ENCODE data around the gene KIF6.

KIF6 gene

DNA sequence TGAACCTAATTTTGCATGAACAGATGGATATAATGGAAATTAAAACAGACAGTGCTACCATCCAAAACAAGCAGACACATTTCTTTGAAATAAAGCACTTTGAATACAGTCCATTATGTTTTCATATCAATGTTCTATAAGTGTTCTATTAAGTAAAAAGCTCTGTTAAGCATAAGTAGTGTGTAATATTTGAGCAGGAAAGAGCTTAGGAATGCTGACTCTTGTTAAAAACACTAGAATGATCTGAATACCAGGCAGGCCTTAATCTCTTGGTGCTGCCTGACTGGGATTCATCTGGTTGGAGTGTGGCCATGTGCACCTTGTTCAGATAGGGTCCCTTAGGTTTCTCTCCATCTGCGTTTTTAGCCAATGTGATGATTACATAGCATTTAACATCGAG, 130.9 kb downstream of the KIF6 start:
- DNase-seq (ENCODE audit: low read depth in 2 of 2), result no peak

DNA sequence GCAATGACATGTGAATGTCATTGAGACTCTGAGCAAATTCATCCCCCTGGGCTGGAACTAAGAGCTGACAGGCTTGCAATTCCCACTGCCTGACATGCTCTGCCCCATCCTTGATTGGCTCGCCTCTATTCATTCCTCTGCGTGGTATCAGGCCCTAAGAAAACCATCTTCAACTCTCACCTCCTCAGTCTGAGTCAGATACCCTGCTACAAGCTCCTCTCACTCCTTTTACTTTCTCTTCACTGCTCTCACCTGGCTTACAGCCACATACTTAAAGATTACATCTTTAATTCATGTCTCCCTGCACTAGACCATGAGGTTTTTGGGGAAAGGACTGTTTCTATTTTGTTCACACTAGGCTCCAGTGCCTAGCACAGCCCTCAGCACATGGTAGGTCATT, 131.6 kb downstream of the KIF6 start:
- no peak for DNase-seq (ENCODE audit: low read depth in 2 of 2)

DNA sequence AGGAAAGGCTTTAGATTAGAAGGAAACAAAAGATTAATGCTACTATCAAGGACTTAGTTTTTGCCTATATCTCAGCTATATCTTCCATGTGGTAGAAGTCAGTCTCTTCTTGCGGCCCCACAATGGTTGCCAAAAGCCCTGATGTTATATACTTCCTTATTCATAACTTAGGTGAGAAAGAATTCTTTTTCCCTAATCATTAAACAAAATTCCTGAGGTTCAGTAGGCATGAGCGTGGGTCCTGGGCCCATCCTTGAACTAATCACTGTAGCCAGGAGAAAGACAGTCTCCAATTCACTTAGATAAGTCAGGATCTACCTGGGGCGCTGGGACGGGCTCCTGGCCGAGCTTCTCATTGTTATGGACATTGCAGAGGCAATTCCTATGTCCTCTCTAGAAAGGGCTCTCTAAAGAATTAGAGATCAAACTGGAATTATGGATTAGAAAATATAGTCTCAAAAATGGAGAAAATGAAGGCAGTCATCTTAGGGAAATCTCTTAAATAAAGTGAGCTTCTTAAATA, 134.3 kb downstream of the KIF6 start:
- DNase-seq (ENCODE audit: low read depth in 2 of 2), result no peak

DNA sequence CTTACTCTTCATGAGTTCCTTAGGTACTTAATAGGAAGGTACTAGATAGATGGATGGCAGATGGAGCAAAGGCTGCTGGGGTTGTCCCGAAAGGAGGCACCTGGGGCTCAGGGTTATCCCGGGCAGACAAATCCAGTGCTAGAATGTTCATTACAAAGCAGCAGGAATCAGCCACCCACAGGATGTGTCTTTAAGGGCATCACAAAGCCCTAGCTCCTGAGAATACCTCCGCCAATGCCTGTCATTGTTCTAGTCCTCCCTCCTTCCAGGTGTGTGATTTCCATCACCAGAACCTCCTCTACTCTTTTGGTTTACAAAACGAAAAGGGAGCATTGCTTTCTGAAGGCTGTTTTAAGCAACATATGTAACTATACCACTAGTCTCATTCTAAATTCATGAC, 138.1 kb downstream of the KIF6 start:
- no peak for DNase-seq (ENCODE audit: low read depth in 2 of 2)

DNA sequence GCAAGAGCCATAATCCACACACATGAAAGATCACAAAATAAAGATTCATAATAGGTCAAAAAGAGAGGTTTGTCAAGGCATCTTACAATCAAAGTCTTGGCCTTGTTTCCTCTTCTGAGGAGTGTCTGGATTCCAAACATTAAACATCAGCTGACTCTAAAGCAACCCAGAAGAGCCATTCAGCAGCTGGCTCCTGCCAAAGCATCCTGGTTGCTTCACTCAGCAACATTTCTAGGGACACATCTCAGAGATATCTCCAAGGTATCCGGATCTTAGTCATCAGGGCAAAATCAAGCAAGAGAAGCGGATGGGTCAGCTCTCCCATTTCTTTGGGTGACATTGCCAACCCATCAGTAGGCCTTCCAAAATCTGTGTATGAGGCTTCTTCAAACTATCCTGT, 139.6 kb downstream of the KIF6 start:
- DNase-seq (ENCODE audit: low read depth in 2 of 2), result no peak

DNA sequence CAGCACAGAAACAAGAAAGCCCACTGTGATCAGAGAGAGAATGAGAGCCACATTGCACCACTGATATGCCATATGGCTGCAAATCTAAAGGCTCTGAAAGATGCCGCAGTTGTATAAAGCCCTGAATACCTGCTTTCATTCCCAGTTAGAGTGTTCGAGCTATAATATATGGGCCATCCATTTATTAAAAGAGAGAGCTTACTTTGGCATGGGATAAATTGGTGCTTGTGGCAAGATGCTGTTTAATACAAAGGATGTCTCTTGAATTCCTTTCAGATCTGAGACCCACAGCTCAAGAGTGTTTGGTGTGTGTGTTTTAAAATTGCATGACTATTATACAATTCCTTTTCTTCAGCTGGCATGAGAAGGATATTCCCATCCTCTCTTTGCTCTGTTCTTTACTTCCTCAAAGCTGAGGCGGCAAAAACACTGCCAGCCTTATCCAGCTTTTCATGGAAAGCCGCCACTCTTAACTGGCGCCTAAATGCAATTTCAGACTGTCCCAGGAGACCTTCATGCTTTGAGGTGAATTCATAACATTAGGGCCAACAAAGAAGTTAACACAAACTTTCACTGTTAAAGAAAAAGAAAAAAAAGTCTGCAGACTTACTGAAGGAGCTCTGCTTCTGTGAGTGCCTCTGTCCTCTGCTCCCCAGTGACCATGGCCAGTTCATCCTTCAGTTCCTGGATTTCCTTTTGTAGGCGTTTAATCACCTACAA, 147.6 kb downstream of the KIF6 start:
- DNase-seq (ENCODE audit: low read depth in 2 of 2), result no peak

DNA sequence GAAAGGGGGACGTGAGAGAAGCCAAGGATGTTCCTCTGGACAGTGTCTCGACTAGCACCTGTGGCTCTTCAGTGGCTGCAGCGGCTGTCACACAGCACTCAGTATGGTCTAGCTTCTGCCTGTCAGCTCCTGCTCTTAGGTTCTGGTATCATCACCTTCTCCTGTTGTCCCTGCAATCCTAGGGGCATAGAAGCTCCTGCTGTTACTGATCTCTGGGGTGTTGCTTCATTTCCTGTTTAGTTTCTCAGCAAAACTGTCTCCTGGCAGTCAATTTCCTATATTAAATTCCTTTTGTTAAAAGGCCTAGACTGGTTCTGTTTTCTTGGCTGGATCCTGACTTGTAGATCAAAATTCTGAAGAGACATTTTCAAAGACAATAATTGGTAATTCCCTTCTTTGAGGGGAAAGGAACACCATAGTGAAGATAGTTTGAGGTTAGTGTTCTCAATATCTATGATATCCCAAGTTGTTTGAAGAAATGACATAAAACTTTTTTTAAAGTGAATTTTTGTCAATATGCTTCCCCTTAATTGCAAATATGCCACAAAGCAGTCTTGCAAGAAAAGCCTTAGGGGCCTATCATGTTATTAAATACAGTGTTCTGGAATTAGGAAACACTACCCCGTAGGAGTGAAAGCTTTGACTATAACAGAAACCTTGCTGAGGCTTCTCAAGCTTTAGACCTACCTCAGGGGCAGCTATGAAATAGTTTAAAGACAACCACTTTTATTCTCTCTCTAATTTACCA, 148.5 kb downstream of the KIF6 start:
- DNase-seq (ENCODE audit: low read depth in 2 of 2), result no peak

DNA sequence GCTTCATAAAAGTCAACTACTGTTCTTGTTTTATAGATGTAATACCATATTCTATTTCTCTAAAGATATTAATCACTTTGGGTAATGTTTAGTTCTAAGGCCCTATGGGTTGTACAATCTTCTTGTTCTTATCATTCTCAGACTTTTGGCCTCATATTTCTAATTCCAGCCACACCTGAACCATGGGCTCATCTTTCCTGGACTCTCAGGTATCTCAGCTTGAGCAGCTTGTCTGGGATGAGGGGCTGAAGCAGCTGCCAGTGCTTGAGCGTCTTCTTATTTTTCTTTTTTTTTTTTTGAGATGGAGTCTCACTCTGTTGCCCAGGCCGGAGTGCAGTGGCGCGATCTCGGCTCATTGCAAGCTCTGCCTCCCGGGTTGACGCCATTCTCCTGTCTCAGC, 150.2 kb downstream of the KIF6 start:
- DNase-seq (ENCODE audit: low read depth in 2 of 2), result no peak

DNA sequence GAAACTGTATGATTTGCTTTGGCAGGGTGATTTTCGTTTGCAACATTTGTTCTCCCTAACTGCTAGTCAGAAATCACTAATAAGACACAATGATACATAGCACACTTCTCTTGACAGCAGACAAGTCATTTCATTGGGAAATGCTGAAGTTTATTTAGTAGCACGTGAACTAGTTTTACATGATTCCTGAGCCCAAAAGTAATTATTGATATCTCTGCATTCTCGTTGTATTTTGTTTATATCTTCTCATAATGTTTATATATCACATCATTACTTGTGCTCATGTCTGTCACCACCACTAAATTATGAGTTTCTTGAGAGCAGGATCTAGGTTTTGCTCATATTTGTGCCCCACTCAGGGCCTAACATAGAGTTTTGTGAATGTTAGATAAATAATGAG, 151.7 kb downstream of the KIF6 start:
- no peak for DNase-seq (ENCODE audit: low read depth in 2 of 2)

DNA sequence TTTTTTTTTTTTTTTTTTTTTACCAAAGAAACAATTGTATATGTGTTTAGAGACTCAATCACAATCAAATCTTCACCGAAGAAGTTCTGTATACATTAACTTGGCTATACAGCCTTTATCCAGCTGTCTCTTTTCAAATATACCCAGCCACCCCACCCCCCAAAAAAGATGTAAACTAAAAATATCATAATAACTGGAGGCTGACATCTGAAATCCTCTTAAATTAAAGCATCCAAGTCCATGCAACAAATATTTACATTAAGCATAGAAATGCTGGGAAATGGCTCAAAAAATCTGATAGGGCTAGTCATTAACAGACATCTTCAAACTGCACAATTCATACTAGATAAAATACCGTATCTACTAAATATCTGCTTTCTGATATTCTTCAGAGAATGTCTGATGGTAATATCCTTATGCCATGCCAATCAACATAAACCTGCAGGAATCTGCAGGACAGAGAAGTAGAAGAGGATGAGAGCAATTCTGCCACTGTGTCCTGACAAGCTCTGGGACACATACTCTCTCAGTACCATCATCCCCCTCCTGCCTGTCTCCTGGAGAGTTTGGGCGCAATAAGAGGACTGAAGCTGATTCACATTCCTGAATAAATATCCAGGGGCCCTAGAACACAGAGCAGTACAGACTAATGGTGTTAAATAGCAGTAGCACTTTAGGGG, 152.4 kb downstream of the KIF6 start:
- DNase-seq (ENCODE audit: low read depth in 2 of 2), result no peak

DNA sequence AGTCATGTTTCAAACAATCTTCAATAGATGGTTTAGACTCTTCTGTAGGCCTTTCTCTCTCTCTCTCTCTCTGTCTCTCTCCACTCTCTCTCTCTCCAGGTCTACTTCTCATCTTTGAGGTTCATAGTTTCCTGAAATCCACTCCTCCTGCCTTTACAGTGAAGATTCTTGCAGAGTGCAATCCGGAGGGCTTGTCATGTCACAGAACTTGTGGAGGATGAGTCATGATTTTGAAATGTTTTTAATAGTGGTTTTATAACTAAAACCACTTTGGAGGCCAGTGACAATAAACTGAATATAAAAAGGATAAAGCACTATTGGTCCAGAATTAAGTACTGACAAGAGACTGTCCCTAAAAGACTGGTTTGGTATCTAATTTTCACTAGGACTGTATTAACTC, 156.3 kb downstream of the KIF6 start:
- DNase-seq (ENCODE audit: low read depth in 2 of 2), result no peak

DNA sequence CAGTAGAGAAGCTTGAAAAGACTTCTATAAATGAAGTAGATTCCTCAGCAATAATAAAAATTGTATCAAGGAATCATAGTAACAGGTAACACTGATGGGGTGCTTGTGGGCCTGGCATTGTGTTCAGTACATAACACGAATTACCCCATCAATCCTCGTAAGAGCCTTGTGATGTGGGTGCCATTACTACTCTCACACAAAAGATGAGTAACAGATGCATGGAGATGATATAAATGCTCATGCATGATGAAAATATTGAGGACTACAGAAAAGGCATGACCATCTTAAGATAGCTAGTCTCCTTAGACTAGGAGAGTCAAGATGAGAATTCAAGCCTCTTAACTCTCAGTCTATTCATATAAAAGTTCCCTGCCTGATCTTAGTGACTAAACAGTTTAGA, 158.1 kb downstream of the KIF6 start:
- DNase-seq (ENCODE audit: low read depth in 2 of 2), result no peak

DNA sequence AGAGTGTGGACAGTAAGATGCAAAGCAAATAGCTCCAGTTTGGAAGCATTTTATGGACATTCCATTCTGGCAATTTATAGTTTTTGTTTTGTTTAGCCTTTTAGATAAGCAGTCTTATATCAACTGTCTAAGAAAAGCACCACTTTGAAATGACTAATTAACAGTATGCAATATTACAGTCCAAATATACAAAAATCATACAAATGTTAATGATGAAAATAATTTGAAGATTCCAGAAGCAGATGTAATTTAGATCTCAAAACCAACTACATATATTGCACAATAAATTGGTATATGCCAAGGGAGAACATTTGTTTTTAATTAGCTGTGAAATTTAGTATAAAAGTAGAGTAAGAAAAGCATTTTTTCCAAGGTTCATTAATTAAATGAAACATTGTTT, 158.8 kb downstream of the KIF6 start:
- DNase-seq (ENCODE audit: low read depth in 2 of 2), result no peak

DNA sequence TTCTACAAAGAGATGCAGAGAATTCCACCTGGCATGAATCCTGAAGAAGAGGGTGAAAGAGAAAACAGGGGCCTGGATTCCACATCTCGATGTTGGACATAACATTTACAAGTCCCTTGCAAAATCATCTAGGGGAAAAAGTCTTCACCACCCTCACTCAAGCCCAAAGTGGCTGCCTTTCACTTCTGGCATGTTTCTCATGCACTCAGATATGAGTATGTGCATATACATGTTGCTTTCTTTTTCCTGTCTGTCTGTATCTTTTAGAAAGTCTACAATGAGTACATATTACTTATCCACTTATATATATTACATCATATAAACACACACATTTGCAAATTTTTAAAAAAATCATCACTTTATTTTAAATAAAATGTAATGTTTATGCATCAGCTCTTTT, 159.3 kb downstream of the KIF6 start:
- no peak for DNase-seq (ENCODE audit: low read depth in 2 of 2)

DNA sequence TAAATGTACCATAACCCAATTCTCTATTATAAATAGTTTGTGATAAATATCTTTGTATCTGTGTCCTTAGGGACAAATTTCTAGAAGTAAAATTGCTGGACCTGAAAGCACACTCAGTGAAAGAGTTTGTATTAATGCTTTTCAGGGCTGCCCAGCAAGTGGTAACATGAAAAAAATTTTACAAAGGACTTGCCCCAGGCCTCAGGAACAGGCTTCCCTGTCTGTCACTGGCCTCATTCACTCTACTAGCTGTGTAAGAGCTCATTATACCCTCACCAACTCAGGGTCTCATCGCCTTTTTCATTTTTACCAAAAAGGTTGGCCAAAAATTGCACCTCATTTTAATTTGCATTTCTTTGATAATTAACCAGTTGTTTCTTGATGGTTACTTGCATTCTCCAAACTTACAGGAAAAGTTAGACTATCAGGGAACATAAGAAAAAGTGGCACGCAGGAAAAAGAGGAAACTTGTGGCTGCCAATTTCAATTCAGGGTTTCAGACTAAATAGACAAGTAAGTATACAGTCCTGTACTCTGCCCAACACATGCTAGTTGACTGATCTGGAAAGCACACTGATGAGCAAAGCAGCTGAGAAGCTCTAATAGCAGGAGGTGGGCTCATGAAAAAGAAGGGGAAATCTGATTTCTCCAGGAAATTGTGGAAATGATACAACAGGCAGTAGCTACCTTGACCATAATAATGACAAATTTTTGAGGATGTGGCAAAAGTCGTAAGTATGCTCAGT, 161.5 kb downstream of the KIF6 start:
- no peak for DNase-seq (ENCODE audit: low read depth in 2 of 2)

DNA sequence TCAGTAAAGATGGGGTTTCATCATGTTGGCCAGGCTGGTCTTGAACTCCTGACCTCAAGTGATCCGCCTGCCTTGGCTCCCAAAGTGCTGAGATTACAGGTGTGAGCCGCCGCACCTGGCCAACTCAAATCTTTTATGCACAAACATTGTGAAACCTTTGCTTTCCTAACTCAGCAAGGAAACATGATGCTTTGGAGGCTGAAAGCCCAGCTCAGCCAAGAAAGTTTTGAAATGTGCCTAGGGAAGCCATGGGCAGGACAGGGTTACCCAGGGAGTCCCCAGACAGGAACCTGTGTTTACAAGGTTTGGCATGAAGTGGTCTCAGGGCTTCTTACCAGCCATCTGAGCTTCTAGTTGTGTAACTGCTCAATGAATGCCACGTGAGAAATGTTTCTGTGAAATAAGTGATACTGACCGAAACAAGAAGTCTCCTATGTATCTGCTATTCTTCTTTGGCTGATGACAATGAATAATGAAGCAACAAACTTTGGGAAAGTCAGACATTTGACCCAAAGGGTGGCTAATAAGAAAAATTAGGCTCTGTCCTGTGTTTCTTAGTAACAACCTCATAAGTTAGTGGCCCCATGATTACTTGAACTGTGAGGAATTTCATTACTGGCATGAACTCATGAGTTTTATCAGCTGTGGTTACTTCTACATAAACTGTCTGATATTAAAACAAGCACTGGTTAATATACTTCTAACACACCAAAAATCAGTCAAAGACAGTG, 163.5 kb downstream of the KIF6 start:
- DNase-seq (ENCODE audit: low read depth in 2 of 2), result no peak

DNA sequence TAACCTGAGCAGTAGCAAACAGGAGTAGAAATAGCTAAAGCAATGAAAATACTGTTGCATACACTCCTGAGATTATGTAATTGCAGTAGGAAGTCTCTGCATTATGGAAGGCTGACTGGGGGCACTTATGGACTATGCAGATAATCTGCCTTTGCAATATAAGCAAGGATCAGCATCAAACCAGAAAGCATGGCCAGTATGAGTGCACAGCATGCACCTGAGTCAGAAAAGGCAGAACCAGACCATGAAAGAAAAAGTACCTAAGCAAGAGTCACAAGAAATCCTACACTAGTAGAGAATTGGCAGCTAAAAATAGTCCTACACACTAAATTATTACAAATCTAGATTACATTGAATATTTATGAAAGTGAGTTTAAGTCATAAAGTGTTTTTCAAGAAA, 164.3 kb downstream of the KIF6 start:
- DNase-seq (ENCODE audit: low read depth in 2 of 2), result no peak

DNA sequence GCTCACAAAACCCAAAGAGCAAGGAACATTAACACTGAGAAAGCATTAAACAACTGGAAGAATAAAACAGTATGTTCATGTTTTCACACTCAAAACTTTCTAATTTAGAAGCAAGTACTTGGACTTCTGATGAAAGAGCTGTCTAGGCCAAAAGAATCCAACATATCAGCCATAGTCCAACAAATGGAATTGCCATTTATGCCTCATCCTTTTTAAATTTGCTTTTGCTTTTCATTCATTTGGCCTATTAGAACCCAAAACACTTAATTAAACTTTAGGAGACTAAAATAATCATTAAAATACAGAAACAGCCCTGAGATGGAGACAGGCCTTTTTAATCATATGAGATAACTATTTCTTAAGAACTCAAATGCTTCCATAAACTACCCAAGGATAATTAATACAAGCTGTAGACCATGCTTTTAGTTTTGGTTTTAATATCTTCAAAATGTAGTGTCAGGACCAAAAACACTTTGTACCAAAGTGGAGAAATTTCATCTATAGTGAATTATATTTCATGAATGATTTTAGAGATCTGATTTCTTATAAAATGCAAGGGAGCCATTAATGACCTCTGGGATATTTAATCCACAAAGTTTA, 166.5 kb downstream of the KIF6 start:
- DNase-seq (ENCODE audit: low read depth in 2 of 2), result no peak

DNA sequence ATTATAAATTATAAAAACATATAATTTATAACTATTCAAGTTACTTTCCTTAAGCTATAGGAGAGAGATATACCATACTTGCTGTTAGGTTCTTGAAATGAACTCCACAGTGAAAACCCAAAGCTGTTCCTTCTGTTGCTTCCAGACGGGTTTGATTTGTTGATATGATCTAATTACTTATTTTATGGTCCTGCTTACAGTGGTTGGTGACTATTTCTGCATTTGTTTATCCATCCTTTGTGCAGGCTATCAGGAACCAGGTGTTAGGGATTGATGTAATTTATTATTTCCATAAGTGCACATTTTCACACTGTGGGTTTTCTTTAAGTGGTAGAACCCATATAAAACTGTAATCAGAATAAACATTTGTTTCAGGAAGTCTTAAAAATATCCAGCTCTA, 167.1 kb downstream of the KIF6 start:
- DNase-seq (ENCODE audit: low read depth in 2 of 2), result no peak

DNA sequence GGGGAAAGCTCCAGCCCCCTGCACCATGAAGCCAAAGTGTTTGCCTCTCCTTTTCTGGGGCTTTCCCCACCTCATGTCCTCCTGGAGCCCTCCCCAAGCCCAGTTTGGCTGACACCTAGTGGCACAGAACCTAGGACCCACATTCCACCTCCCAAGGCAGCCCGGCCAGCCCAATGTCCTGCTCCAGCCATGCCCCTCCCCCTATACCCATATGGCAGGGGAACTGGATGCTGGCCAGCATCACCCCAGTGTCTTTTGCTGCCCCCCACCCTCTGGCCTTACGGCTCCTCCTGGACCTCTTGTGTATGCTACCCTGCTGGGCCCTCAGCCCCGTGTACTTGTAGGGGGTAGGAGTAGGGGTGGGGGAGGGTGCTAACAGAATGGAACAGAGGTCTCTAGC, 170.1 kb downstream of the KIF6 start:
- no peak for DNase-seq (ENCODE audit: low read depth in 2 of 2)
